ENCODE results near the gene ENTPD2. TPM values are rescaled to one million over a fixed set of nuclear protein-coding genes. Genes with fewer than 3 reads are reported as not detected.

The ENTPD2 gene
- total and polyA plus RNA-seq, 9 of the 15 experiments (the other 6 are each of a cell fraction or from before 2014, with no cell fraction given), result 0.04 to 0.60 (median 0.14) TPM; not detected in 4

GRCh38 chr9:137046088-137046787 lies 7.6 kb downstream of the ENTPD2 start, which contains the start of gene NPDC1 (continued):
- no peak for TF ChIP-seq ZNF347 (CRISPR knock-in tag; IDR thresholded peaks at IDR 0.05; ENCODE audit: low read depth)
- no peak for TF ChIP-seq ZBED1 (IDR thresholded peaks at IDR 0.05)
- TF ChIP-seq ZNF121 (CRISPR knock-in tag; conservative IDR thresholded peaks at IDR 0.05), result no peak
- peak in 1 of 3 experiments; percentile 19 for TF ChIP-seq YY1 (IDR thresholded peaks at IDR 0.05; ENCODE audit: borderline replicate concordance in 1 of 3, control insufficient read depth in 1 of 3, extremely low read depth in 1 of 3, insufficient read depth in 3 of 3, insufficient read length in 1 of 3, insufficient replicate concordance in 2 of 3, low read depth in 1 of 3, low read length in 2 of 3)
- no peak for TF ChIP-seq SRSF7 (optimal IDR thresholded peaks at IDR 0.05; ENCODE audit: low read depth, low read length)
- peak in 1 of 2 experiments; percentile 77; a peak in 1 of 4 replicates for TF ChIP-seq MAZ (CRISPR knock-in tag; conservative IDR thresholded peaks at IDR 0.05 in 1 of 2, IDR thresholded peaks at IDR 0.05 in 1 of 2)
- peak; percentile 56 to 87; a peak in 2 of 4 replicates for TF ChIP-seq SIN3A (IDR thresholded peaks at IDR 0.05; ENCODE audit: borderline replicate concordance in 2 of 2, control insufficient read depth in 1 of 2, low read depth in 2 of 2, low read length in 2 of 2)
- TF ChIP-seq AFF1 (IDR thresholded peaks at IDR 0.05; ENCODE audit: low read depth in 1 of 2, partially characterized antibody in 2 of 2), result peak in 1 of 2 experiments; percentile 95
- TF ChIP-seq GMEB1 (CRISPR knock-in tag; IDR thresholded peaks at IDR 0.05), result no peak
- TF ChIP-seq MTA2 (IDR thresholded peaks at IDR 0.05; ENCODE audit: low read depth), result no peak
- no peak for TF ChIP-seq HDAC3 (IDR thresholded peaks at IDR 0.05; ENCODE audit: borderline replicate concordance, partially characterized antibody)
- no peak for TF ChIP-seq ZNF780A (CRISPR knock-in tag; IDR thresholded peaks at IDR 0.05)
- TF ChIP-seq HDAC2 (IDR thresholded peaks at IDR 0.05), result peak; percentile 69; the same call in 1 of the 2 replicates
- TF ChIP-seq HDAC8 (tag; IDR thresholded peaks at IDR 0.05), result 0 out of 2 replicates have a peak, but pooled peaks have one; percentile 37
- no peak for TF ChIP-seq BRF1 (IDR thresholded peaks at IDR 0.05; ENCODE audit: borderline replicate concordance, extremely low read depth, insufficient read length)
- no peak for TF ChIP-seq ZNF263 (CRISPR knock-in tag; IDR thresholded peaks at IDR 0.05; ENCODE audit: borderline replicate concordance)
- 0 out of 2 replicates have a peak, but pooled peaks have one; percentile 60 for TF ChIP-seq ZBTB43 (CRISPR knock-in tag; IDR thresholded peaks at IDR 0.05)

Data from K562 (cell line).